SK-N-SH treated with all-trans-retinoic acid at 6 μM for 48 hours (cell line): ENCODE measurements around the gene CTTNBP2.

ENCODE experiments used
- ATAC-seq: fragments of 200-7000 bp; cut with Tn5 transposase; 3 replicates; pipeline ENCODE4 v1.9.1; 2020; ENCODE audit warnings: mild to moderate bottlenecking, moderate library complexity
- ARNTL ChIP-seq: fragments of 450-650 bp; formaldehyde crosslinking; IDR thresholded peaks from 2 replicates; pipeline ENCODE4 v1.5.0; 2020; ENCODE audit warnings: low read depth, mild to moderate bottlenecking, moderate library complexity, borderline replicate concordance
- BACH2 ChIP-seq: fragments of 250-450 bp; sonication (Bioruptor Pico); IDR thresholded peaks from 2 replicates; pipeline ENCODE4 v1.9.0; 2021; ENCODE audit warnings: mild to moderate bottlenecking, borderline replicate concordance
- CREB5 ChIP-seq: fragments of 250-450 bp; sonication (Bioruptor Pico); IDR thresholded peaks from 2 replicates; pipeline ENCODE4 v1.5.1; 2020; ENCODE audit warnings: low read depth, mild to moderate bottlenecking, moderate library complexity
- CSDC2 ChIP-seq: fragments of 250-450 bp; sonication (Bioruptor Pico); IDR thresholded peaks from 2 replicates; pipeline ENCODE4 v1.5.0; 2020; ENCODE audit warnings: mild to moderate bottlenecking, moderate library complexity
- CSRNP3 ChIP-seq: fragments of 250-450 bp; sonication (Bioruptor Pico); IDR thresholded peaks from 2 replicates; pipeline ENCODE4 v1.5.1; 2021; ENCODE audit warnings: mild to moderate bottlenecking, moderate library complexity
- ESRRG ChIP-seq: fragments of 250-450 bp; sonication (Bioruptor Pico); IDR thresholded peaks from 2 replicates; pipeline ENCODE4 v1.6.1; 2021; ENCODE audit warnings: mild to moderate bottlenecking
- GLIS3 ChIP-seq: fragments of 250-450 bp; sonication (Bioruptor Pico); IDR thresholded peaks from 2 replicates; pipeline ENCODE4 v1.5.0; 2020; ENCODE audit warnings: mild to moderate bottlenecking, moderate library complexity
- PATZ1 ChIP-seq: fragments of 250-450 bp; sonication (Bioruptor Pico); IDR thresholded peaks from 2 replicates; pipeline ENCODE4 v1.8.0; 2020; ENCODE audit warnings: mild to moderate bottlenecking, moderate library complexity, borderline replicate concordance
- SNAI2 ChIP-seq: fragments of 250-450 bp; sonication (Bioruptor Pico); IDR thresholded peaks from 2 replicates; pipeline ENCODE4 v1.5.0; 2020; ENCODE audit warnings: mild to moderate bottlenecking, moderate library complexity
- TCF4 ChIP-seq: fragments of 250-450 bp; sonication (Bioruptor Pico); IDR thresholded peaks from 2 replicates; pipeline ENCODE4 v1.8.0; 2021; ENCODE audit warnings: mild to moderate bottlenecking, moderate library complexity, borderline replicate concordance
- TOX ChIP-seq: fragments of 250-450 bp; sonication (Bioruptor Pico); IDR thresholded peaks from 2 replicates; pipeline ENCODE4 v1.8.0; 2021; ENCODE audit warnings: mild to moderate bottlenecking, moderate library complexity, borderline replicate concordance
- TSHZ2 ChIP-seq: fragments of 250-450 bp; sonication (Bioruptor Pico); IDR thresholded peaks from 2 replicates; pipeline ENCODE4 v1.5.0; 2020; ENCODE audit warnings: mild to moderate bottlenecking, moderate library complexity
- ZC3H10 ChIP-seq: fragments of 250-450 bp; sonication (Bioruptor Pico); IDR thresholded peaks from 2 replicates; pipeline ENCODE4 v1.5.1; 2021; ENCODE audit warnings: mild to moderate bottlenecking, moderate library complexity
- ZFP3 ChIP-seq: fragments of 250-450 bp; sonication (Bioruptor Pico); IDR thresholded peaks from 2 replicates; pipeline ENCODE4 v1.5.0; 2020; ENCODE audit warnings: mild to moderate bottlenecking, moderate library complexity
- ZNF565 ChIP-seq: fragments of 450-650 bp; formaldehyde crosslinking; conservative IDR thresholded peaks from 2 replicates; pipeline ENCODE4 v1.5.0; 2020; ENCODE audit warnings: low read depth, mild to moderate bottlenecking, moderate library complexity
- ZNF70 ChIP-seq: fragments of 450-650 bp; formaldehyde crosslinking; IDR thresholded peaks from 2 replicates; pipeline ENCODE4 v1.5.0; 2020; ENCODE audit warnings: mild to moderate bottlenecking, moderate library complexity

CTTNBP2 gene

GRCh38 chr7:117862378-117862777, 10.9 kb downstream of the CTTNBP2 start (continued):
- TF ChIP-seq TSHZ2 (CRISPR knock-in tag), result no peak
- TF ChIP-seq ESRRG, result no peak
- no peak for TF ChIP-seq ZNF70 (CRISPR knock-in tag)
- TF ChIP-seq ZFP3 (CRISPR knock-in tag), result no peak
- no peak for TF ChIP-seq ARNTL (CRISPR knock-in tag)

- ATAC-seq, result no peak
- no peak for TF ChIP-seq TCF4
- no peak for TF ChIP-seq SNAI2
- TF ChIP-seq PATZ1 (CRISPR knock-in tag), result no peak
- TF ChIP-seq CSDC2 (CRISPR knock-in tag), result no peak
- TF ChIP-seq ZNF565, result no peak
- no peak for TF ChIP-seq ZC3H10 (CRISPR knock-in tag)
- no peak for TF ChIP-seq ZNF70 (CRISPR knock-in tag)
- TF ChIP-seq ESRRG, result no peak
- TF ChIP-seq CSRNP3 (CRISPR knock-in tag), result no peak
- TF ChIP-seq GLIS3 (CRISPR knock-in tag), result no peak
Observed at GRCh38 chr7:117859246-117859812, 13.9 kb downstream of the CTTNBP2 start.

GRCh38 chr7:117858712-117859111, 14.5 kb downstream of the CTTNBP2 start:
- no peak for ATAC-seq

More at GRCh38 chr7:117858712-117859111, 14.5 kb downstream of the CTTNBP2 start:
- TF ChIP-seq BACH2 (CRISPR knock-in tag) (no peak), TOX (CRISPR knock-in tag) (no peak), CSDC2 (CRISPR knock-in tag) (no peak), CSRNP3 (CRISPR knock-in tag) (no peak), ZNF565 (no peak), TCF4 (no peak), CREB5 (CRISPR knock-in tag) (no peak), TSHZ2 (CRISPR knock-in tag) (no peak)
- TF ChIP-seq, all 23 proteins: peak for 0
